Stimulated activated CD4-positive, alpha-beta T cell treated with anti-CD3 and anti-CD28 coated beads, Interleukin-4, amount 100 ng/mL, for 4 hours (primary cell): ENCODE measurements around the gene KCNQ2.
"Not testable (repeated sequence)": the region's sequence is repeated elsewhere in the genome, so short reads cannot be mapped to it uniquely, and the experiment has no call there.

ENCODE experiments used
- DNase-seq, 2 experiments: peaks; one replicate each; pipeline ENCODE4 v3.0.0-alpha.2; 2020

The KCNQ2 gene

DNA sequence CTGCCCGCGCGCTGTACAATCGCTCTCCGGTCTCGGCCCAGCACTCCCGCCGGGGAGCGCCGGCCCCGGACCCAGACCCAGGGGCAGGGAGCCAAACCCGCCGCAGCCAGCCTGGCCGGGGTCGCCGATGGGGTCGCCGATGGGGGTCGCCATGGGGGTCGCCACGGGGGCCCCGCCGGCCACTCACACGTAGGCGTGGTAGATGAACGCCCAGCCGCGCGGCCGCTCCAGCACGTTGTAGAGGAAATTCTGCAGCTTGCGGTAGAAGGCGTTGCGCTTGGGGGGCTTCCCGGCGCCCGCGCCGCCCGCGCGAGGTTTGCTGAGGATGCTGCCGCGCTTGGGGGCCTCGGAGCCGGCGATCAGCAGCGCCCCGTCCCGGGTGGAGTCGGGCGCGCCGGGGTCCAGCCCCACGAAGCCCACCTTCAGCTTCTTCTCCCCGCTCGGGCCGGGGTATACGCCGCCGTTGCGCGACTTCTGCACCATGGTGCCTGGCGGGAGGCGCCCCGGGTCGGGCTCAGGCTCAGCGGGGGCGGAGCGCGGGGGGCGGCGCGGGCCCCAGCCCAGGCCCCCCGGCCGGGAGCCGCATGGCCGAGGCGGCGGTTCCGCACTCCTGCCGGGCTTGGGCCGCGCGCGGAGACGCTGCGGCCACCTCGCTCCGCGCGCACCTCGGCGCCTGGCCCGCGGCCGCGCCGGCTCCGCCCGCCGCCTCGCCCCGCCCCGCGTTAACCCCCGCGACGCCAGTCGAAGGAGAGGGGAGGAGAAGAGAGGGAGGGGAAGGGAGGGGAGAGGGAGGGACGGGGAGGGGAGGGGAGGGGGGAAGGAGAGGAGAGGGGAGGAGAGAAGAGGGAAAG is at the start of gene KCNQ2:
Gene KCNQ2 (minus strand): TSS at position 675 of the 851 bp plus-strand sequence. CDS start 192 bp downstream, at position 483.
- DNase-seq = no peak

DNA sequence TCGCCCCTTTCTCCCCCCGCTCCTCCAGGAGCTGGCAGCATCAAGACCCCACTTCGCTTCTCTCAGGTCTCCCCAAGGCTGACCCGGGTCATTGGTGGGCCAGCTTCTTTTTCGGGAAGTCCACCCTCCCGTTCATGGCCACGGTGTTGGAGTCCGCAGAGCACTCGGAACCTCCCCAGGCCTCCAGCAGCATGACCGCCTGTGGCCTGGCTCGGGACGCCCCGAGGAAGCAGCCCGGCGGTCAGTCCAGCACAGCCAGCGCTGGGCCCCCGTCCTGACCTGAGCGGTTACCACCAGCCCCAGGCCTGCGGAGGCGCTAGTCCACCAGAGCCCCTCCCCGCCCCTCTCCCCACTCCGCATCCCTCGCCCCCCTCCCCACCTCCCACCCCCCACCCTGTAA is 49.1 kb upstream of the KCNQ2 start:
- no peak for DNase-seq

DNA sequence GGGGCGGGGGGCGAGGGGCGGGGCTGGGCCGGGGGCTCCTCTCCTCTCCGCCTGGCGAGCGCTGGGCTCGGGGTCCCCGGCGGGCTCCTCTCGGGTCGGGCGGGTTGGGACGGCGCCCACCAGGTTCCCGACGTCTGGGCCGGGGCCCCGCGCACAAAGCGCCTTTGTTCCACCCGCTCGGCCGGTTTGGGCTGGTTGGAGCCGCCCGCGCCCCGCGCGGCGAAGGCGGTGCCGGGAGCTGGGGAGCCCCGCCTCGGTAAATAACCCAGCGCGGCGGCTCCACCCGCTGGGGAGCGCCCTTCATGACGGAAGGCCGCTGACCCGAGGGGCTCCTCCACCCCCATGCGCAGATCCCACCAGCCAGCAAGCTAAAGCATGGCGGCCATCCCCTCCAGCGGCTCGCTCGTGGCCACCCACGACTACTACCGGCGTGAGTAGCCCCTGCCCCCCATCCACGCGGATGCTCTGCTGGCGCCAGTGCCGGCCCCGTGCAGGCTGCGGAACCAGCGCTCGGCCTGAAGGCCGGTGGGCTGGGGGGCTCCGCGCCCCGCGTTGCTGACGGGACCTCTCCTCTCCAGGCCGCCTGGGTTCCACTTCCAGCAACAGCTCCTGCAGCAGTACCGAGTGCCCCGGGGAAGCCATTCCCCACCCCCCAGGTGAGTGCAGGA is 48.6 kb upstream of the KCNQ2 start:
- DNase-seq = peak; percentile 67 to 69

DNA sequence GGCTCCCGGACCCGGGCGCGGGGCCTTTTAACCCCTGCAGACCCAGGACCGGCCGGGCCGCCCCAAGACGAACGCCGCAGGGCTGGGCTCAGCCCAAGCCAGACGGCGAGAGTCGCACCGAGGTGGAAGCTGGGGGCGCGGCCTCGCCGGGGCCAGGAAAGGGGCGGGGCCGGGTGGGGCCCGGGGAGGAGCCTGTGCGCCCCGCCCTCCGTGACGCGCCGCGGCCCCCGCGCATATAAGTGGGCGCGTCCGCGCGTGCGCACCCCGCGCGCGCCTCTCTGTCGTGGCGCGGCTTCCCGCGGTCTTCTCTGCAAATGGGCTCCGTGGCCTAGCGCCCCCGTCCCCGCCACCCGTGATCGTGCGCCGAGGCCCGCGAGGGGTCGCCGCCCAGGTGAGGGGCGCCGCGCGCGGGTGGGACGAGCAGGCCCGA is 48.1 kb upstream of the KCNQ2 start, which contains the start of gene PPDPF:
Gene PPDPF (plus strand): TSS at position 262 of the 430 bp plus-strand sequence. CDS start 544 bp downstream, outside the sequence.
- peak; percentile 77 to 87 for DNase-seq

DNA sequence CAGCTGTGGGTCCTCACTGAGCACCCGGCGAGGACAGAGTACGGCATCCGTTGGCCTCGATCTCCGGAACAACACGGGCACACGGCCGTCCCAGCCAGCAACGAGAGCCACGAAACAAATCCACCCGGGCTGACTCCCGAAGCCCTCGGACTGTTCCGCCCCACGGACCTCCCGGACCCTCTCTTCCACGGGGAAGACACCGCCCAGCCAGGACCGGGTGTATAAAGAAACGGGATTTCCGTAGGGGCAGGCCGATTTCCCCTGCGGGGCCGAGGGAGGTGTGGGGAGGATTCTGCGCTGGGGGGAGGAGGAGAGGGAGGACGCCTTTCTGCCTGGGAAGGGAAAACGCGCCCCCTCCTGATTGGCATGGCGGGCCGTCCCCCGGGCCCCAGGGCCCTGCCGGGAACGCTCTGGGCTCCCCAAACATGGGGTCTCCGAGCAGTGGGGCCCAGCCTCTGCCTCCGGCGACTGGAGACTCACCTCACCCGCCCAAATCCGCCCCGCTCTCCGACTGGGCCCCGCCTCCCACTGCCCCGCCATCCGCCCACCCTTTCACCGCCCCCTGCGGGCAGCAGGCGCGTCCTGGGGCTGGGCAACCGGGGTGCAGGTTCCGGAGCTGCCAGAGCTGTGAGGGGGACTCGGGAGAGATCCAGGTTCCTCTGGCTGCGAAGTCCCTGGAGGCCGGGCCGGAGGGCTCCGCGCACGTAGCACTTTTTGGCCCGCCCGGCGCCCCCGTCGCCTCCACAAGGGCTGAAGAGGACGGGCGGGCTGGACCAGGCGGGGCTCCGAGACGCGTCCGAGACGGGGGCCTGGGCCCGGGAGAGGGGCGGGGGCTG is 47.4 kb upstream of the KCNQ2 start:
- DNase-seq = peak; percentile 54 to 61

DNA sequence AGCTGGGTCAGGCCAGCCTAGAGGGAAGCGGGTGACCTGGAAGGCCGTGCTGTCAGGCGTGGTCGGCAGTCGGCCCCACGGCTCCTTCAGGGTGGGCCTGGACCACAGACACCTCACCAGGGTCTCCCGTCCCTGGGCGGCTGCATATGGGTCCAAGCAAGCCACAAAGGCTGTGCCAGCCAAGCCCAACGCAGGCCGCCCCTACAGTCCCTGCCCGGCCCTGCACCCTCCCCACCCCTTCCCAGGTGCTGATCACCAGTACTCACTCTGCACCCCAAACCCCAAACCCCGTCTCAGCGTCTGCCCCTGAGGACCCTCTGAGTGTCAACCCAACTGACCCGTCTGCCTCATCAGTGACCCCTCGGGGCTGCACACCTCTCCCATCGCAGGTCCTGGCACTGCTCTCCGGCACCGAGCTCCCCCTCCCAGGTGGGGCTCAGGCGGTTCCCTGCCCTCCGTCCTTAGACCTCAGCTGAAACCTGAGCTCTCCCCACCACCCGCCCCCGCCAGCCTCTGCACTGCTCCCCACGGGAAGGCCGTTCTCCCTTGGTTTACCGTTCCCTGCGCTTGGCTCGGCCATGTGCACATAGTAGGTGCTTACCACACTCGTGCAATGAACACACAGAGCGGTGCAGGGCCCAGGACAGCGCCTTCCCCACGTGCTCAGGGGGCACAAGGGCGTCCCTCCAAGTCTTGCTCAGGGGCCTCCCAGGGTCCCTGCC is 46.7 kb upstream of the KCNQ2 start:
- no peak for DNase-seq

DNA sequence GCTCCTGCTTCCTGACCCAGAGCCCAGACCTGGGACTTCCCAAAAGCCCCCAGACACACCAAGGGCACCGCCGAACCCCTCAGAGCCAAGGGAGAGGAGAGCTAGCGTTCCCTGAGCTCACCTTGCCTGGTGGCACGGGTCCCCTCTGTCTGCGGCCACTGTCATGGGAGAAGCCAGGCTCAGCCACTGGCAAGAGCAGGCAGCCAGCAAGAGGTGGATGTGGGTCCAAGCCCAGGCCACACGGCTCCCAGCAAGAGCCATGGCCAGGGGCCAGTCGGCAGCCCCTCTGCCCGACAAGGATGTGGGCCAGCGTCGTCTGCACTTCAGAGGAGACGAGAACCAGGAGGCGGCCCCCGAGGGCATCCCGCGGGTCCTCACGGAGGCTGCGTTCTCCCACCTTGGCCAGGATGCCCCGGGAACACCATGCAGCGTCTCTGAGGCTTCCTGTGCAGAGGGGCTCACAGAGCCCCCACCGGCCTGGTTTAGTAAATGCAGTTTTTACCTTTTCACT is 46.0 kb upstream of the KCNQ2 start:
- DNase-seq = no peak

DNA sequence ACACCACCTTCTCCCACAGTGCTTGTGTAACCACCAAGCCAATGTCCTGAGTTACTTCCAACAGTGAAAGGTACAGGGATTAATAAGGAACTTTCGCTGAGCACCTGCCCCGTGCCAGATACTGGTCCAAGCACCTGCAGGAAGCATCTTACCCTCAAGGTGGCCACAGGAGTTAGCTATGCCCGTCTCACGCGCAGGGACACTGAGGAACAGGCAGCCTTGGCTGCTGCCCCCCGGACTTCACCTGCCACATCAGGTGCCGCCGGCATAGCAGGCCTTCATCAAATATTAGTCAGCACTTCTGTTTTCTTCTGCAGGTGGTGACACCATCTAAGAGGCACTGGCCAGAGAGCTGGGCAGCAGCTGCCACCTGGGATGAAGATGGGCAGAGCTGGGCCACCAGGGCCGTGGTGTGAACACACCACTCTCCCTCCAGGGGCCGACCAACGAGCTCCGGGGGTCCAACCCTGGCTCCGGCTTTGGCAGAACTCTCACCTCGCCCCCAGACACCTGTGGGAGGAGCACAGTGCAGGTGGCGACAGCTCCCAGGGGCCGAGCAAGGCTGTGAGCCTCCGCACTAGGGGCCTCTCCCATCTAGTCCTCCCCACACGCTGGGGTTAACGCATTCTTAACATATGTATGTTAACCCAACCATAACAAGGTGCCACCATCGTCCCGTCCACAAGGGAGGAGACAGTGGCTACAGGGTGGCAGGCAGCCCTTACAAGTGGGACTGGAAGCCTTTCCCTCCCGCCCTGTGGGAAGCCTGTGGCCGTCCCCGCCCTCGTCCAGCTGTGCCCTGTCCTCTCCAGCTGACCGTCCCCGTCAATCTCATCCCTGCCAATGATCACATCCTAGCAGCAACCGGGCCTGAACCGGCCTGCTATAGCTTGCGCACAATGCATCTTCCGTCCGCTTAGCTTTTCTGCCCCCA is 45.2 kb upstream of the KCNQ2 start:
- DNase-seq = no peak

- DNase-seq = not testable (repeated sequence)
Observed at GRCh38 chr20:63514520-63514919, 42.1 kb upstream of the KCNQ2 start.

DNA sequence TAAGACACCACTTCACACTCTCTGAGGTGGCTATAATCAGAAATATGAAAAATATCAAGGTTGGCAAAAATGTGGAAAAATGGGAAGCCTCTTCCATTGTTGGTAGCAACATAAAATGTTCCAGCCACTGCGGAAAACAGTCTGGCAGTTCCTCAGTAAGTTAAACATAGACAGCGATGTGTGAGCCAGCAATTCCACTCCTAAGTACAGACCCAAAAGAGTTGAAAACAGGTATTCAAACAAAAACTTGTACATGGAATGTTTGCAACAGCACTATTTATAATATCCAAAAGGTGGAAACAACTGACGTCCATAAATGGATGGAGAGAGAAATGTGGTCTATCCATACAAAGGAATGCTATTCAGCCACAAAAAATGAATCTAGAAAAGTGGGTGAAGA is 40.8 kb upstream of the KCNQ2 start:
- no peak for DNase-seq

- DNase-seq = no peak
Observed at GRCh38 chr20:63509088-63509564, 36.7 kb upstream of the KCNQ2 start.

GRCh38 chr20:63508072-63508768 is 35.8 kb upstream of the KCNQ2 start:
- no peak for DNase-seq

GRCh38 chr20:63507083-63507743 is 34.8 kb upstream of the KCNQ2 start:
- no peak for DNase-seq

DNA sequence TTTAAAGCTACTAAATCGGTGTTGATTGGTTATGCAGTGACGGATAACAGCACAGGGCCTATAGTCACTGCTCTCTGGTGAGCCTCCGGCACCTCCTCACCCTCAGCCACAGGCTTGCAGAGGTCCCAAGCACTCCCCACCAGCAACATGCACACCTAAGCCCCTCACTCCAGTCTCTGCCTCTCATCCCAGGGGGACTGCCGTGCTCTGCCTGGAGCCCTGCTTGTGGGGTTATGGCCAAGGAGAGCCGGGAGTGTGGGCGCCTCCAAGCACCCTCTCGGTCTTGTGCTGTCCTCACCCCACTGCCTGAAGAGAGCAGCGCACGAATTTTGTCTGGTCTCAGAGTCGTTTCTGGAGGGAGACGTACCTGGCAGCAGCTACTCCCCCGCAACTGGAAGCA is 33.3 kb upstream of the KCNQ2 start:
- DNase-seq = no peak

DNA sequence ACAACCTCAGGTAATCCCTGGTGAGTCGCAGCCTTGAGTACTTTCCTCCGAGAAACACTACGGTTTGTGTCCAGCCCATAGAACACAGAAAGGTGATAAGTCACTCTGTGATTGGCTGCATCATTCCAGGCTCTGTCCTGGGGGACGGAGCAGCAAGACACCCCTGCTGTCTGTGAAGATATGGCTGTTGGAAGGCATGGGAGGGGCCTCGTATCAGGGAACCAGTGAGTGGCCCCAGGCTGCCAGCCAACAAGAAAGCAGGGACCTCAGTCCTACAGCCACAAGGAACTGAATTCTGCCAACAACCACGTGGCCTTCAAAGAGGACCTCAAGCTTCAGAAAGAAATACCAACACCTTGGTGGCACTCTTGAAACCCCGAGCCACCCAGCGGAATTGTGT is 32.8 kb upstream of the KCNQ2 start:
- DNase-seq = no peak

GRCh38 chr20:63504642-63505041 is 32.2 kb upstream of the KCNQ2 start:
- no peak for DNase-seq

DNA sequence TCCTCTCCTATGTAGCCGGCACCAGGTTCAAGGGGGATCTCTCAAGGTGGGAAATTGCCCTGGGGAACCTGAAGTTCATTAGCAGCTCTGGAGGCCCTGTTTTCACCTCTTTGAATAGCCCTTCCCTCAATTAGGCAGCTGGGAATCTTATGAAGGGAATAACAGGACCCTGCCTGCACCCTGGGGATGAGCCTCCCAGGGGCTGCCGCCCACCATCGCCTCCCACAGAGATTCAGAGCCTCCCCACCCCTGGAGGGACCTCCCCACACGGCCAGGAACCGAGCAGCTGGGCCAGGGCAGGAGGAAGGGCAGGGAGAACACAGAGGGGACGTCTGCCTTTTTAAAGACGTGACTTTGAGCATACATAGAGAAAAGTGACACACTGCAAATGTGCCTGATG is 31.1 kb upstream of the KCNQ2 start:
- no peak for DNase-seq

- DNase-seq = no peak
Observed at GRCh38 chr20:63502671-63503172, 30.3 kb upstream of the KCNQ2 start.
